Measurements from ENCODE around the gene SCFD2.

GRCh38 chr4:52894443-52894842 lies 471.4 kb downstream of the SCFD2 start:
- TF ChIP-seq POLR2A (IDR thresholded peaks at IDR 0.05) (no peak), CTCF (IDR thresholded peaks at IDR 0.05) (no peak), POLR2AphosphoS5 (IDR thresholded peaks at IDR 0.05) (no peak)
